T-cell (primary cell): ENCODE measurements around the gene FAM47B. TPM values are rescaled to one million over a fixed set of nuclear protein-coding genes. Genes with fewer than 3 reads are reported as not detected.

Experiments
- ATAC-seq, 4 experiments: fragments of 200-7000 bp in 3 of 4; fragments of 150-1000 bp in 1 of 4; cut with Tn5 transposase; replicated peaks in 1 of 4; 1 replicate in 3 of 4; 2 replicates in 1 of 4; pipeline ENCODE4 v1.10.0; 2021; ENCODE audit warnings: moderate library complexity in 3 of 4, mild to moderate bottlenecking in 2 of 4, moderate number of reproducible peaks in 1 of 4
- CTCF ChIA-PET, 2 donors: fragments of 300-600 bp; sonication (Branson Sonifier 250); formaldehyde crosslinking; loops; one replicate each; lab custom pipeline; 2022; ENCODE audit warnings: antibody characterized with exemption in 2 of 2; lab: Charles Lee
- POLR2A ChIA-PET, 2 donors: fragments of 300-600 bp; sonication (Branson Sonifier 250); formaldehyde crosslinking; loops; one replicate each; lab custom pipeline; 2022; ENCODE audit warnings: antibody characterized with exemption in 2 of 2; lab: Charles Lee
- DNase-seq, 35 experiments: peaks; one replicate each; pipeline versions ENCODE4 v3.0.0 to v3.0.0-alpha.2; 2013 to 2023
- H3K27ac ChIP-seq: one replicate; pipeline ENCODE4 v1.5.1; 2013; ENCODE audit warnings: low read length
- H3K27me3 ChIP-seq, 2 experiments: replicated peaks in 1 of 2; 1 replicate in 1 of 2; 2 replicates in 1 of 2; pipeline versions ENCODE4 v1.6.1 to v1.7.0; 2013; ENCODE audit warnings: low read length in 1 of 2, mixed read lengths in 1 of 2; ENCODE audit not compliant: control insufficient read depth in 2 of 2, insufficient read depth in 2 of 2; ENCODE audit errors: extremely low read depth in 1 of 2
- H3K36me3 ChIP-seq, 2 donors: 1 replicate in 1 of 2; 2 replicates in 1 of 2; pipeline versions ENCODE4 v1.6.1 to v1.7.0; 2013; ENCODE audit warnings: low read length in 1 of 2; ENCODE audit not compliant: control insufficient read depth in 2 of 2, insufficient read depth in 1 of 2; ENCODE audit errors: extremely low read depth in 1 of 2
- H3K4me1 ChIP-seq, 2 experiments: 1 replicate in 1 of 2; 2 replicates in 1 of 2; pipeline versions ENCODE4 v1.6.1 to v1.7.0; 2013; ENCODE audit warnings: low read length in 2 of 2, mixed read lengths in 1 of 2; ENCODE audit not compliant: insufficient read depth in 2 of 2, control insufficient read depth in 1 of 2; ENCODE audit errors: extremely low read depth in 1 of 2
- H3K4me3 ChIP-seq, 2 donors: 1 replicate in 1 of 2; 2 replicates in 1 of 2; pipeline versions ENCODE4 v1.5.1 to v1.7.0; 2013; ENCODE audit warnings: mild to moderate bottlenecking in 2 of 2, low read length in 1 of 2, moderate library complexity in 1 of 2; ENCODE audit not compliant: control insufficient read depth in 1 of 2; ENCODE audit errors: extremely low read depth in 1 of 2
- H3K9me3 ChIP-seq: 2 replicates; pipeline ENCODE4 v1.7.0; 2013
- H3K27ac Mint-ChIP-seq, 2 donors: one replicate each; pipeline ENCODE4 v1.8.0; 2020 to 2021; ENCODE audit warnings: mild to moderate bottlenecking in 2 of 2, mixed read lengths in 2 of 2
- H3K27me3 Mint-ChIP-seq, 2 donors: one replicate each; pipeline ENCODE4 v1.8.0; 2021 to 2022; ENCODE audit warnings: mixed read lengths in 2 of 2
- H3K36me3 Mint-ChIP-seq: one replicate; pipeline ENCODE4 v1.8.0; 2021; ENCODE audit warnings: mixed read lengths
- H3K4me1 Mint-ChIP-seq, 3 donors: one replicate each; pipeline ENCODE4 v1.8.0; 2020 to 2022; ENCODE audit warnings: mixed read lengths in 3 of 3, mild to moderate bottlenecking in 1 of 3
- H3K4me3 Mint-ChIP-seq, 3 donors: one replicate each; pipeline ENCODE4 v1.8.0; 2020 to 2022; ENCODE audit warnings: mild to moderate bottlenecking in 3 of 3, mixed read lengths in 3 of 3, moderate library complexity in 3 of 3
- H3K9me3 Mint-ChIP-seq, 3 donors: one replicate each; pipeline ENCODE4 v1.8.0; 2020 to 2022; ENCODE audit warnings: mixed read lengths in 3 of 3
- WGBS: methylation state at CpG from one replicate; pipeline ENCODE4 v1.1.5; 2013; ENCODE audit warnings: missing lambda C conversion rate; ENCODE audit not compliant: insufficient coverage; 5-methylcytosine and 5-hydroxymethylcytosine counted together
- total RNA-seq, 35 experiments: library from RNA in 6 of 35; stranded (reverse) in 6 of 35; fragments of 120-200 nt in 1 of 35; gene quantifications; one replicate each; pipeline versions ENCODE4 v1.2.1 to v1.2.4 and lab custom pipeline; 2013 to 2026

FAM47B gene
- total RNA-seq, 5 donors from 2014 or later (not counting 1 experiment from before 2014, with no cell fraction given): not detected

DNA sequence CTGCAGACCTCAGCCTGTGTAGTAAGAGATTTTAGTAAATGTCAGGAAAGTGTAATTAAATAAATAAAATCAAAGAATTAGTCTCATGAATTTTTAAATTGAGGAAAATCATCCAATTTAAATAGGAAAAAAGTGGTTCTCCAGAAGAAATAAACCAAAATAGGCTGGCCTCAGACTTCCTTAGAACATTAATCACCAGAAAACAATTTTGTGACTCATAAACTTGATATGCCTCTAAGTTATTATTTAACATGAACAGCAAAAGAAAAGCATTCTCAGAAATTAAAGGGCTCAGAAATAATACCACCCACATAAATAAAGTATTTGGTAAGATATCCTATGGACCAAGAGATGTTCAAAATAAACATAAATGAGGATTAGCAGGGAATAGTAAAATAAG is 14.3 kb downstream of the FAM47B start:
- H3K27ac Mint-ChIP-seq: no peak overlapping the region
- no peaks in the 10 kb centered on the region for H3K4me1 Mint-ChIP-seq
- DNase-seq: no peak

DNA sequence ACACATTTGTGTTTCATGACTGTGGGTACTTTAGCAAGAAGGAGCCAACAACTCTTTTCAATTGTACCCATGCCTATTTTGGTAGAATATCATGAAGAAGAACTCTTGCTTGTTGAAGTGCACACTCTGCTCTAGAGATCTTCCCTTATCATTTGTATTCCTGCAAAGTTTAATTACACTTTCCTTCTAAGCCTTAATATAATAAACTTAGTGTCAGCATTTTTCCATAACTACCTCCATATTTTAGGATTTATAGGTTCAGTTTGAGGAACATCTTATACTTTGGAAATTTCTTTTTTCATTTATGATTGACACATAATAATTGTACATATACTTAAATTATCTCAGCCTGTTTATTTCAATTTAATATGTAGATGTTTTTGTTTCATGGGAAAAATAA is 19.1 kb downstream of the FAM47B start:
- Mint-ChIP-seq H3K9me3 (no peaks in the 10 kb centered on the region), H3K27ac (no peak overlapping the region), H3K27me3 (no peaks in the 10 kb centered on the region), H3K4me1 (no peaks in the 10 kb centered on the region), H3K4me3 (no peak overlapping the region), H3K36me3 (no peaks in the 10 kb centered on the region)
- ChIA-PET POLR2A (no interaction called here), CTCF (interaction anchor here in 1 of 2 donors (0.6 kb wide), 1 partner anchor 52 kb away, joined by 4 read pairs; no protein-coding TSS in a partner anchor)
- no peaks in the 10 kb centered on the region for H3K27me3 ChIP-seq
- no peak overlapping the region for H3K27ac ChIP-seq
- no peak for DNase-seq
- H3K9me3 ChIP-seq: no peaks in the 10 kb centered on the region
- H3K4me3 ChIP-seq: no peak overlapping the region
- H3K36me3 ChIP-seq: no peaks in the 10 kb centered on the region
- no peak for ATAC-seq
- no peaks in the 10 kb centered on the region for H3K4me1 ChIP-seq

More for the DNA sequence above, 14.3 kb downstream of the FAM47B start:
- ChIA-PET POLR2A (no interaction called here), CTCF (no interaction called here)
- H3K36me3 ChIP-seq: no peaks in the 10 kb centered on the region
- Mint-ChIP-seq H3K9me3 (no peaks in the 10 kb centered on the region), H3K4me3 (no peak overlapping the region), H3K36me3 (no peaks in the 10 kb centered on the region), H3K27me3 (no peaks in the 10 kb centered on the region)
- H3K27me3 ChIP-seq: no peaks in the 10 kb centered on the region
- no peaks in the 10 kb centered on the region for H3K4me1 ChIP-seq
- H3K27ac ChIP-seq: no peak overlapping the region
- no peaks in the 10 kb centered on the region for H3K9me3 ChIP-seq
- ATAC-seq: no peak
- no peak overlapping the region for H3K4me3 ChIP-seq

DNA sequence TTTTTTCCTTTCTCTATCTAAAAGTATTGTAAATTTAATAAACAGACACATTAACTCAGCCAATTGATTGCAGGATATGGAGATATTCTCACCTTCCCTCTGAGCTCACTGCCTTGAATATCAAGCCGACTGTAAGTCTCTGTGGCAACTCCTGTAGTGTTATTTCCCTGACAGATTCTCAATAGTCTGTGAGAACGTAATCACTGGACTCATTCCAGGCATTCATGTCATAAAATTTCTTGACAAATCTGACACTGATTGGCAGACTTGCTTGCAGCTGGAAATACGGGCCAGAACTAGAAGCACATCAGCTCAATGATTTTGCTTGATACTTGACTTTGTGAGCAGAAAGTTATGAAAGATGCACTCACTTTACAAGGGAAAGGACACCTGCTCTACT is 29.6 kb downstream of the FAM47B start:
- POLR2A ChIA-PET: no interaction called here
- no CpG with 5 or more reads among the region's 3 CpGs for WGBS
- no peaks in the 10 kb centered on the region for H3K9me3 ChIP-seq
- H3K27ac ChIP-seq: no peak overlapping the region
- CTCF ChIA-PET: no interaction called here
- no peak overlapping the region for H3K4me3 Mint-ChIP-seq
- H3K4me3 ChIP-seq: no peak overlapping the region
- H3K9me3 Mint-ChIP-seq: peaks cover 0 to 7% (median 3%) of the 10 kb centered on the region in 3 donors
- no peaks in the 10 kb centered on the region for H3K27me3 ChIP-seq
- no peaks in the 10 kb centered on the region for H3K4me1 ChIP-seq
- peaks cover 0 to 20% of the 10 kb centered on the region in 2 donors for H3K27me3 Mint-ChIP-seq
- H3K4me1 Mint-ChIP-seq: no peaks in the 10 kb centered on the region
- H3K36me3 ChIP-seq: no peaks in the 10 kb centered on the region
- H3K27ac Mint-ChIP-seq: no peak overlapping the region
- DNase-seq (no peak), ATAC-seq (no peak)
- no peaks in the 10 kb centered on the region for H3K36me3 Mint-ChIP-seq

DNA sequence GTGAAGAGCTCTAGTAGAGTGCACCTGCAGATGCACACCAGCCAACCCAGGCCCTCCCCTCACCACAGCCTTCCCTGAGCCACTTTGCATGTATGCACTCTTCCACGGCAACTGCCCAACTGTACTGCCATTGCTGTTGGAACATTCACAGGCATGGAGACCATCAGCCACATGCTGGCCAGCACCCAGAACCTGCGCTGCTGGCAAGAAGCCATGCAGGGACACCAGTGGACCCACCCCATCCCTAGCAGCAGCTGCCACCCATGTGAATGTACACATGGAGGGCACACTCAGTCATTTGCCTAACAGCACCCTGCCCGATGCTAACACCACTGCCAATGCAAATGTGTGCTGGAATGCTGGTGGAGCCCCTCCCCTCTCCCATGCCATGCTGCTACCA is 35.6 kb downstream of the FAM47B start:
- Histone ChIP-seq H3K4me1 (no peaks in the 10 kb centered on the region), H3K27me3 (no peaks in the 10 kb centered on the region), H3K27ac (no peak overlapping the region), H3K36me3 (no peaks in the 10 kb centered on the region), H3K9me3 (peaks cover 2% of the 10 kb centered on the region), H3K4me3 (no peak overlapping the region)
- ChIA-PET POLR2A (no interaction called here), CTCF (no interaction called here)
- no CpG with 5 or more reads among the region's 3 CpGs for WGBS
- Mint-ChIP-seq H3K27me3 (peaks cover 0 to 8% of the 10 kb centered on the region in 2 donors), H3K36me3 (no peaks in the 10 kb centered on the region), H3K9me3 (peaks cover 0 to 4% (median 3%) of the 10 kb centered on the region in 3 donors), H3K27ac (no peak overlapping the region), H3K4me3 (no peak overlapping the region), H3K4me1 (no peaks in the 10 kb centered on the region)
- DNase-seq: no peak
- no peak for ATAC-seq

DNA sequence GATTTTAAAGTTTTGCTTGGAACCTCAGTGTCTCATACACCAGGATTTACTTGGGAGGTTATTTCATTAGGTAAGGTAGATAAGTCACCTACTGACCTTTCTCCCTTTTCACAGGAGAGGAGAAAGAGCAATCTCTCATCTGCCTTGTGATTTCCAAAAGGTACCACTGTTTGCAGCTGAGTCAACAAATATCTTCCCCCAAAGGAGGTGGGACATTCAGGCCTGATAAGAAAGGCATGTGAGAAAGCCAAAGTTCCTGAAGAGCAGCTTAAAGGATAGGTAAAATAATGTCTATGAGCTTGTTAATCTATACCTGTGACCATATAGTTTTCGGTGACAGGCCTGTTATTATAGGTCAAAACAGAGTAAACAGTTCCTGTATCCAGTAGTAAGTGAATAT is 45.0 kb downstream of the FAM47B start:
- Histone ChIP-seq H3K4me3 (no peak overlapping the region), H3K4me1 (no peaks in the 10 kb centered on the region), H3K27me3 (no peaks in the 10 kb centered on the region), H3K36me3 (no peaks in the 10 kb centered on the region), H3K27ac (no peak overlapping the region), H3K9me3 (no peaks in the 10 kb centered on the region)
- Mint-ChIP-seq H3K4me3 (no peak overlapping the region), H3K27me3 (no peaks in the 10 kb centered on the region), H3K9me3 (no peaks in the 10 kb centered on the region), H3K36me3 (no peaks in the 10 kb centered on the region), H3K27ac (no peak overlapping the region), H3K4me1 (no peaks in the 10 kb centered on the region)
- ChIA-PET CTCF (interaction anchor here in 1 of 2 donors (0.6 kb wide), 1 partner anchor 13 kb away, joined by 3 read pairs; no protein-coding TSS in a partner anchor), POLR2A (no interaction called here)
- no peak for ATAC-seq
- no peak for DNase-seq
- WGBS: no CpG with 5 or more reads among the region's 1 CpG
